COR-L47 (cell line): Measurements from ENCODE around the gene KLC4.

Experiments used
- DNase-seq: peaks from one replicate; lab custom pipeline; 2025; lab: John Stamatoyannopoulos, UW

KLC4 gene

DNA sequence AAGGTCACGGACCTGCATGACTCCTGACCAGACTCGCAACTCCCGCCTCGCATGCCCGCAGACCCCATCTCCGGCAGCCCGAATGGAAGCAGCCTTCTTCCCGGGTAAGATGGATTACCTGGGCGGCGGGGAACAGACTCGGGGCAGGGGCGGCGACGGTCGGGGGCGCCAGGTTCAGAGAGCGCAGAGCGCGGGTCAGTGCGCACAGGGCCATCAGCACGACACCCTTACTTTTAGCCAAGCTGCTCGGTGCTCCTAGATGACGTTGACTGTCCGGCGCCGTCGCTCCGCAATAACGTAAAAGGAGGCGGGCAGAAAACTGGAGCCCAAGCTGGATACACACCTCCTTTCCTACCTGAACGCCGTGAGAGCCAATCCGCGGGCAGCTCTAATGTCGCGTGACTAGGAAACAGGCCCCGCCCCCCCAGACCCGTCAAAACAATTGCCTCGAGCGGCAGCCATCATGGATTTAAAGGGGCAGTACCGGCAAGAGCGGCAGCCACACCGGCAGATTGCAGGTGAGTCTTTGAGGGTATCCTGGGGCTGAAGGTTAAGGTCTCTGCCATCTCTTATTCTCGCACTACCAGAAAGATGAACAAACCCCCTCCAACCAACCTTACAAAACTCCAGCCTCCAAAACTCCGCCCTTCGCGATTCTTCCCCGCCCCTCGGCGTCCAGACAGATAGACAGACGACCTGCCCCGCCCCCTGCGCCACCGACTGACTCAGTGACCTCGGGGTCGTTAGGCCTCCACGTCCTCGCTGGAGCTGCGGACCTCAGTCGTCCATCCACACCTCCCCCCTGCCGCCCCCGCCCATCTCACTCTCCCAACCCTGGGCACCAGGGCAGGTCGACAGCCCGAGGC lies at the start of gene KLC4, which contains the start of gene MRPL2:
KLC4 (plus strand) TSS at position 464 of the 866 bp plus-strand sequence. CDS start 1,705 bp downstream, outside the sequence.
MRPL2 (minus strand) TSS at position 267 of the 866 bp plus-strand sequence; CDS start at position 214, 53 bp downstream.
- peak; percentile 98 for DNase-seq

DNA sequence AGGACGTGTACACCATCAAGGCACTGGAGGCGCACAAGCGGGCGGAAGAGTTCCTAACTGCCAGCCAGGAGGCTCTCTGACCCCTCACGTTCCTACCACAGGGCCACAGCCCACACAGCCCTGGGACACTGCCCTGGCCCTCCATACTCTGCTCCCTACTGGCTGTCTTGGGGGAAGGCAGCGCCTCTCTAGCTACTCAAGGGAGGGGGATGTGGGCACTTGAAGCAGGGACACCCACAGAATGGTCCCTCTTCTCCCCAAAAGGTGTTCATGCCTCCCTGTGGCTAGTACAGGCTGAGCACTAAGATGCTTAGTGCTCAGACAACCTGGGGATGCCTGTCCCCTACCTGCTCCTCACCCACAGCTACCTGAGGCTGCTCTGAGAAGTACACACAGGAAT lies 48.2 kb upstream of the KLC4 start:
- no peak for DNase-seq

DNA sequence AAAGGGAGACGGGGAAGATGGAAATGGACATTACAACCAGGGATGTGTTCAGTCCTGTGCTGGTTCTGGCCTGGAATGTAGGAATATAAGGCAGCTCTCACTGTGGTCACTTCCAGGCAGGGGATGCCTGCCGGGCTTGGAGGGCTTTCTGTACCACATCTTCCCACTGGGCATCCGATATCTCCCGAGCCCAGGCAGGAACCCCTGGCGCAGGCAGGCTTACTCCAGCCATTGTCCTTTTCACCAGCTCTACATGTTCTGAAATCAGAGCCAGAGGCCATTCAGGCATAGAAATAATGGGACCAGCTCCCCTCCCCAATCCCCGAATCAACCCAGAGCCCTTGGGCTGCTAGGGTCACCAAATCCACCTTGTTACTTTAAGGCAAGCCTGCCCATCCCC lies 47.1 kb upstream of the KLC4 start:
- no peak for DNase-seq

DNA sequence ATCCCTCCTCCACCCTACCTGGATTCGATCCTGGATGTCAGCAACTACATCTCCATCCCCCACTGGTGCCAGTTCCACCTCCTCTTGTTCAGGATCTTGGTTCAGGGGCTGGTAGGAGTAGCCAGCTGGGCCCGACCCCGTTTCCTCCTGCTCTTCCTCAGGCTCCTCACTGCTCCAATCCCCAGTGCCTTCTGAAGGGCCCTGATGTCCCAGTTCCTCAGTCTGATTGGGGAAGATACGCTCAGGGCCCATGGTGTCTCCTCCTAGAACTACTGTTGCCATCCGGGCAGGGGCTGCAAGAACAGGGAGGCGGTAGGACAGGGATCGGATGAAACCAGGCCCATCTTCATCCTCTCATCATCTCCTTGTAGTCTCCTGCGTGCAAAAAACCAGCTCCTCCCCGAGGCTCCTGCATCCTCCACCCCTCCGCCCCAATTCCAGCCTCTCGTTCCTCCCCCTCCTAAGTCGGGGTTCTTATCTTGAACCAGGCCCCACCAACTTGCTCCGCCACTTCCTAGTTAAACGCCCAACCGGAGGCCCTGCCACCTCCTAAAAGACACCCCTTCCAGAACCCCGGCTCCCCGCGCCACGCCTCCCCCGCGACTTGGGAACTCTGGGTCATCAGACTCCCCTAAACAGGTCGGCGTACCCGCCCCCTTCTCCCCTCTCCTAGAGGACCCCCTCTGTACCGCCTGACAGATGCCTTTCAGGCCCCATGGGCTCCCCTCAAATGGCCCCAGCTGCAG lies 46.2 kb upstream of the KLC4 start:
- no peak for DNase-seq

DNA sequence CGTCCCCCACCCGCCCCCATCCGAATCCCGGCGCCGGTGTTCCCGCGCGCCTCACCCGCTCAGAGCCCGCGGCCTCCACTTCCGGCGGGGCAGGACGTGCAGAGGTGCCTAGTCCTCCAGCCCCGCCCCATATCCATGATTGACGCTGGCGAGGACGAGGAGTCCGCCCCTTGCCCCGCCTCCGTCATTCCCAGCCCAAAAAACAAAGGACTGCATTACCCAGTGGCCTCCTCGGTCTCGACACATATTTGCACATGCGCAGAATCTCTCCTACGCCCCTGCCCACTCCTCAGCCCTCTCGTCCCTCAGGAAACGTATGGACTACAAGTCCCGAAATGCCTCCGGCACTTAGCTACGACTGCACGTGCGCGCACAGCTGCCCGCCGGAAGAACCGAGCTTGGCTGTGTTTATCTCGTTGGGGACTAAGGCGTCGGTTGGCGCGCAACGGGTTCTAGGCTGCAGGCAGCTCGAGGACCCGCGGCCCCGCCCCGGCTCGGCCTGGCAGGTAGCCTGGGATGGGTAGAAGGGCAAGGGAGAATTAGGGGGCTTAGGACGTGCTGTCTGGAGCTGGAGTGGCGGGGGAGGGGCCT lies 45.5 kb upstream of the KLC4 start, which contains the start of the genes KLHDC3 and MEA1:
KLHDC3 (plus strand) TSS at position 407 of the 591 bp plus-strand sequence. CDS start 2,944 bp downstream, outside the sequence.
MEA1 (minus strand) TSS at position 104 of the 591 bp plus-strand sequence. CDS start 133 bp downstream, outside the sequence.
- DNase-seq: peak; percentile 99

DNA sequence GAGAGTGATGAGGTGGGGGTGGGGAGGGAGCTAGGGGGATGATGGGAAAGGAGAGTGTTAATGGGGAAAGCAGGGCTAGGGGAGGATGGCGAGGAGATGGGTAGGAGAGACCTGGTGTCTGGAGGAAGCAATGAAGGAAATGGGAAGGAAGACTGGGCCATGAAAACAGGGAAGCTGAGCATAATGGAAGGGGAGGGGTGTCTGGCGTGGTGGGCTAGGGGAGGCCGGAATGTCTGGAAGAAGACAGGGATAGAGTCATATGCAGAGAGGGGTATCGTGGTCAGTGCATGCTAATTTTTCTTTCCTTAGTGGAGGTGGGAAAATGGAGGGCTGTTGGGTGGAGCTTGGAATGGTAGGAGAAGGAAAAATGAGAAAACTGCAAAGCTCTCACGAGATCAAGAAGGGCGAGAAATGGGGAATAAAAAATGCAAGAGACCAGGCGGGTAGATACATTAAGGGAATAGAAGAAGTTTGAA lies 45.0 kb upstream of the KLC4 start:
- DNase-seq: no peak

DNA sequence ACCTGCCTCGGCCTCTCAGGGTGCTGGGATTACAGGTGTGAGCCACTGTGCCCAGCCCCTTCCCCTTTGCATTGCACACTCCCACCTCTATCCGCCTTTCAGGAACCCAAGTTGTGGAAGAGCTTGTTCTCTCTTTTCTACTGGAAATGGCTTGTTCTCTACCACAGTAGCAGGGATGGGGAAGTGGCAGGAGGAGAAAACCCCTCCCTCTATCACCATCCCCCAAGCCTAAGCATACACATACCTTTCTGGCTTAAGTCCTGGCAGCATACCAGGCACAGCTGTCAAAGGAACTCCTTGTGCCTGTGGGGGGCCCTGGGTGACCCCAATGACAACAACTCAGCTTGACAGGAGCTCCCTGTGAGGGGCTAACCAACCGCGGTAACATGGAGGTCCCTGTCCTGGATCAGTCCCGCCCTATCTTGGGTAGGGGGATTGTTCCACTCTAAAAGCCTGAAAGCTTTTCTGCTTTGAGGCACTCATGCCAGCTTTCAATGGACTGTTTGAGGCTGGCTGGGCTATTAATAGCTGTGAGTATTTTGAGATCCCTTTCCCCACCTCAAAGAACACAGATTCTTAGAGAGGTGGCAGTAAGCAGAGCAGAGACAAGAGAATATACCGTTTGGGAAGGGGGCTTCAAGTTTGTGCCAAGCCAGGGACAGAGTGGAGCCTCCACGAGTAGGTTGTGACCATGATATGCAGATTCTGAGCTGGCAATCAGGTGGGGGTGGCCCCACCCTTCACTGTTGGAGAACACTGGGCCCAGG lies 43.1 kb upstream of the KLC4 start:
- DNase-seq: no peak

DNA sequence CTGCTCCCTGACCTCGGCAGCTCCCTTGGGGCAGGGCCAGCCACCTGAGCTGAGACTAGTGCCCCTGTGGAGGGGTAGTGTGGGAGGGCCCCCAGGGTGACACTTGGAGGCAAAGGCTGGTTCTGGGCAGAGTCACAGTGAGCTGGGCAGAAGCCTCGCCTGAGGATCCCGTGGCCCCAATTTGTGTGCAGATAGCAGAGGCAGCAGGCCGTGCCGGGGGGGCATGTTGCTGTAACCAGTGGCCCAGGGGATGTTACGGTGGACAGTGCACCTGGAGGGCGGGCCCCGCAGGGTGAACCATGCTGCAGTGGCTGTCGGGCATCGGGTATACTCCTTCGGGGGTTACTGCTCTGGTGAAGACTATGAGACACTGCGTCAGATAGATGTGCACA lies 42.5 kb upstream of the KLC4 start:
- DNase-seq: no peak

DNA sequence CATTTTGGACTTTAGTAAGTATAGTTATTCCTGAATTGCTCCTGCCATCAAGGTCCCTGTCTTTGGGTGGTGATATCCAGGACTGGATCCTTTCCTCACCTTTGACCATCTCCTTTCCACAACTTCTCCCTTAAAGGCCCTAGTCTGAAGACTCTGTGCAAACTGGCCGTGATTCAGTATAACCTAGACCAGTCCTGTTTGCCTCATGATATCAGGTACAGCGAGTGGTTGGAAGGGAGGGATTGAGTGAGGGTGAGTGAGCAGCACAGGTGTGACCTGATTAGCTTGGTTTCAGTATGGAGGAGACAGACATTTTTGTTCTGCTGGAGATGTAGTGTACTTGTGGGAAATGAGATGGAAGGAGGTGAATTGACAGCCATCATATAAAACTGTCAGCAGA lies 40.3 kb upstream of the KLC4 start:
- DNase-seq: no peak

DNA sequence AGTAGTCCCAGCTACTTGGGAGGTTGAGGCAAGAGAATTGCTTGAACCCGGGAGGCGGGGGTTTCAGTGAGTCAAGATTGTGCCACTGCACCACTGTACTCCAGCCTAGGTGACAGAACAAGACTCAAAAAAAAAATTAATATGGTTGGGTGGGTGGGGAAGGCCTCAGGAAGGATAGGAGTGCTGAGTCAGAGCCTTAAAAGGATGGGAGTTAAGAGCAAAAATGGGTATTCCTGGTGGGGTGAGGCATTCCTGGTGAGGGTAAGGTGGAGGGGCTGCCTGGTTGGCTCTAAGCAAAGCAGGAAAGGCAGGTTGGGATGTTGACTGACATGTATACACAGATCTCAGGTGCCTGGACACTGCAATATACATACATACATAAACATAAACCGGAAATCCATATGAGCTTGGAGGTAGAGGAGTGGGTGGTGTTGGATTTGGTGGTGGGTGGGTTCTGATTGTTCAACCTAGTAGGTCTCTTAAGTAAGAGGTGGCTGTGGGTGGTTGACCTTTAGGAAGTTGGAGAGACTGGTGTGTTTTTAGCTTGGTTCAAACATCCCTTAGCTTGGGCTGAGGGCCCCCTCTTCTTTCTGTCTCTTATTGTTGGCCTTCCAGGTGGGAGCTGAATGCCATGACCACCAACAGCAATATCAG lies 39.3 kb upstream of the KLC4 start:
- no peak for DNase-seq

DNA sequence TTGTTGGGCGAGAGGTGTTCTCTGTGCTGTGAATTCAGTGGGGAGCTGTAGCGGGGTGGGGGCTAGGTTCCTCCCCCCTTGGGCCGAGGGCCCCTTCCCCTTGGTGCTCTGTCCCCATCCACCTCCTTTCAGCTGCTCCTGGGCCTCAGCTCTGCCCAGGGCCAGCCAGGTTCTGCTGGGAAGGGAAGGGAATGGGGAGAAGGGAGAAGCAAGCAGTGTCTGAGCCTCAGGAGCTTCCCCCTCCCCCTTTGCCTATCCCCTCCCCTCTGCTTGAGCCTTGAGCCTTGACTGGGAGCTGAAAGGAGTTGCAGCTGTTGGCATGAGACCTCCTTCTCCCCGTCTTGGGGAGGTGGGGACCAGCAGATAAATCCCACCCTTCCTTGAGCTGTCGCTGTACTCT lies 38.6 kb upstream of the KLC4 start:
- DNase-seq: no peak

DNA sequence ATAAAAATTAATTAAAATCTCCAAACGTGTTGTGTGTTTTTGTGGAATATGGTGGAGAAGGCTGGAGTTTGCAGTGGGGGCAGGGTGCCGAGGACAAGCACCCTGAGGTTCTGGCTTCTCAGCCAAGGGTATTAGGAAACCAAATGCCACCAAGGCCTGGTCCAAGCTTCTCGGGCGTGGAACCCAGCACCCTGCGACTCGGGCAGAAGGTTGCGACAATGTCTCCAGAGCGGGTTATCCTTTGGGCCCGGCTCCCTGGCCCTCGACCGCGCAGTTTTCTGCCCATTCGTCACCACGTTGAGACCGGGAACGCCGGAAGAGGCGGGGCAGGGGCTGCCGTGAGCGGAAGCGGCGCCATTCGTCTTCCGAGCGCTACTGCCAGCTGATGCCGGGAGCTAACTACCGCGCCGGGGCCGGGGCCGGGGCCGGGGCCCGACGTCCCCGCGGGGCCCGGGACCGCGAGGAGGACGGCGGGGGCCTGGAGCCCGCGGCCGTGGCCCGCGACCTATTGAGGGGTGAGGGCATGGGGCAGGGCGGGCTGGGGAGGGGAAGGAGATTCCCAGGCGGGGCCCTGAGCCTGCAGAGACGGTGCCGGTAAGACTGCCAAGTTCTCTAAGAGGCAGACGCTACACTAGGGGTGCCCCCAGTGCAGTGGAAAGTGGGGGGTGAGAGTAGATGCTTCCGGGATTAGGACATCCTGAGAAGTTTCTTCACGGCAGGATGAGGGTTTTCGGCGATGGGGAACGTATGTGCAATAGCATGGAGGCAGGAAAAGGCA lies 38.0 kb upstream of the KLC4 start, which contains the start of gene RRP36:
RRP36 (plus strand) TSS at position 354 of the 778 bp plus-strand sequence; CDS start at position 386, 32 bp downstream.
- DNase-seq: peak; percentile 42

DNA sequence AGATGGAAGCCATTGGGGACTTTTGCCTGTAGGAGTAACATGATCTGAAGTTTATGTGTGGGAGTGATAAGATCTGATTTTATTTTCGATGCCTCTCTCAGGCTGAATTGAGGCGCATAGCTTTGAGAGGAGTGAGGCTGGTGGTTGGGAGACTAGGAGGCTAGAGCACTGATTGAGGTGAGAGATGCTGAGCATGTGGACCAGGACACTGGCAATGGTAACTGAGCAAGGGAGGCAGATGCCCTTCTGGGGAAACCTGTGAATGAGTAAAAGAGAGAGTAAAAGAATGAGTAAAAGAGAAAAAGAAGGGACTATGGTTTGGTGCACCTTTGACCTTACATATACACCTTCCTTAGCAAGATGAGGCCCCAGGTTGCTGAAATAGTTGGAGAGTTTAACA lies 35.0 kb upstream of the KLC4 start:
- DNase-seq: no peak

DNA sequence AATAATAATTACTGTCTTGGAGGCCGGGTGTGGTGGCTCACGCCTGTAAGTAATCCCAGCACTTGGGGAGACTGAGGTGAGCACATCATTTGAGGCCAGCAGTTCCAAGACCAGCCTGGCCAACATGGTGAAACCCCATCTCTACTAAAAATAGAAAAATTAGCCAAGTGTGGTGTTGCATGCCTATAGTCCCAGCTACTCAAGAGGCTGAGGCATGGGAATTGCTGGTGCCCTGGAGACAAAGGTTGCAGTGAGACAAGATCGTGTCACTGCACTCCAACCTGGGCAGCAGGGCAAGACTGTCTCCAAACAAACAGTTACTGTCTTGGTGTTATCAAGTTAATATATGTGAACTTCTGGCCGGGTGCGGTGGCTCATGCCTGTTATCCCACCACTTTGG lies 33.1 kb upstream of the KLC4 start:
- no peak for DNase-seq

DNA sequence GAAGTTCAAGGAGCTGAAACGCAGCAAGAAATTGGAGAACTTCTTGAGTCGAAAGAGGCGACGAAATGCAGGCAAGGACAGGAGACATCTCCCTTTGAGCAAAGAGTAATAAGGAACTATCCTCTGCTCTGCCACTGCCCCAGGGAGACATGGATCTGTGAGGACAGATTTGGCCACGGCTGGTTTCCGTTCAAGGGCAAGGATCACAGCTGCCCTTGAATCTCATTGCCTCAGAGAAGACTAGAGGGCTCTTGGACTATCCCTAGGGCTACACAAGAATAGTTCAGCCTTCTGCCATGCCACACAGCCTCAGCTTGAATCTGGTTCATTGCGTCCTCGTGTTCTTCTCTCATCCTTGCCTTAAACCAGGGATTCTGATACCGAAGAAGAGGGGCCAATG lies 30.3 kb upstream of the KLC4 start:
- no peak for DNase-seq

DNA sequence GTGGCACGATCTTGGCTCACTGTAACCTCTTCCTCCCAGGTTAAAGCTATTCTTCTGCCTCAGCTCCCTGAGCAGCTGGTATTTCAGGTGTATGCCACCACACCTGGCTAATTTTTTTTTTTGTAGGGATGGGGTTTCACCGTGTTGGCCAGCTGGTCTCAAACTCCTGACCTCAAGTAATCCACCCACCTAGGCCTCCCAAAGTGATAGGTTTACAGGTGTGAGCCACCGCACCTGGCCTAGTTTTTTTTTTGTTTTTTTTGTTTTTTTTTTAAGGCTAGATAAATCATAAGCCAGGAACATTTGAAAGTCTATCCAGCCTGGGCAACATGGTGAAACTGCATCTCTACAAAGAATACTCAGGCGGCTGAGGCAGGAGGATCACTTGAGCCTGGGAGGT lies 27.1 kb upstream of the KLC4 start:
- DNase-seq: no peak

DNA sequence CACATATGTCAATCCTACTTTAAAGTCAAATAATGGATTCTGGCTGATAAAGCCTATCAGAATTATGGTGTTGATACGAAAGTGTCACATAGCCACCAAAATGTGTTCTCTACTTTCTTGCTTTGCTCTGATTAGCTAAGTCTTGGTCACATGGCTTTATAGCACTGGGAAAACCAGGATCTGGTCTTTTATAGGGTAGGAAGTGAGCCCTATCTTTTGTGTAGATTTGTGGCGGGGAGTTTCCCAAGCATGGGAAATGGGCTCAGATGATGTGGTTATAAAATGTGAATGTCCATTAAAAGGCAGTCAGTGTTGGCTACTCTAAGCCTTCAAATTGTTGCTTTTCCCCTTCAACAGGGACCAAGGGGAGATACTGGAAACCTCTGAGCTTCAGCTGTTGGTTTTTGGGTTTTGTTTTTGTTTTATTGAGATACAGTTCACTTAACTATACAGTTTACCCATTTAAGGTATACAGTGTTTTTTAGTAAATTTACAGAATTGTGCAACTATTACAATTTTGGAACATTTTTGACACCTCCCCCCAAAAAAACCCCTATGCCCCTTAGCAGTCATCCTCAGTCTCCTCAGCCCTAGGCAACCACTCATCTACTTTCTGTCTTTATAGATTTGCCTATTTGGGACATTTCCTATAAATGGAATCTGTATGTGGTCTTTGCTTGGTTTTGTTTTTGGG lies 25.8 kb upstream of the KLC4 start:
- DNase-seq: no peak

DNA sequence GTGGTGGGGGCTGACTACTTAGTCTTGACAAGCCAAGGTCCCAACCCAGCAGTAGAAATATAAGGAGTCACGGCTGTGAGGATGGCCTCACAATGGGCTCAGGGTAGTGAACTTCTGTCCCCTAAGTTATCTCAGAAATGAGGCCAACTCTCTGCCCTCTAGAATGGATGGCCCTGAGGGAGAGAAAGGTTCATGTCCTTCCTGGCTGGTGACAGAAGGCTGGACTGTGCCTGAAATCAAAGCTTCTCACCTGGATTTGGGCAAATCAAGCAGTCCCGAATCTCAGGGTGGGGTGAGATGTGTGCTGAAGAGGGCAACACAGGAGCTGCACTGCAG lies 25.3 kb upstream of the KLC4 start:
- DNase-seq: no peak

DNA sequence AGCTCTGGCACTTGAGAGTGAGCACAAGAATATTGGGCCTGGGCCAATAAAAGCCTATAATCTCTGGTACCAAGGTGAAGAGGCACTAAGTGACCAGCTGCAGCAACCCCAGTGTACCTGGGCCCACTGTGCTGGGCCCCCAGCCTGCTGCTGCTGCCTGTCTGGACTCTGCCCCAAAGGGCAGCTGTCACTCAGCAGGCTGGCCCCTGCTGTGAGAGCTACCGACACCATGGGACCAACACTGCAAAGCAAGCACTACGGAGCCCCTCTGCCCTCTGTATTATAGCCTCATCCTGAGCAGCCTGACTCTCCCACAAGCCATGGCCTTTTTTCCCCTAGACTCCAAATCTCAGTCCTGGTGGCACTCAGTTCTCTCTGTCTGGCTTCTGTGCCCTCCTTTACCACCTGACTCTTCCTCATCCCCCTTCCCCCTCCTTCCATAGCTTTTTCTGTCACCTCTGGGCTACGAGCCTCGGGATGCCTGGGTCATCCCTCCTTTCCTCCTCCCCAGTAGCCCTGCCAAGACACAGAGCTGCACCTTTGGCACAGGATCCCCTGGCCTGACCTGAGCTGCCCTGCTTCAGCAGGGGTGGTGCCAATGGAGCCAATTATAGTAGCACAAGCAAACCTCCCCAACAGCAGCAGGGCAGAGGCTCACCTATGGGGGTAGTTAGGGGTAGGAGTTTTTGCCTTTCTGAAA lies 23.8 kb upstream of the KLC4 start:
- DNase-seq: no peak
